Stimulated activated CD4-positive, alpha-beta T cell treated with anti-CD3 and anti-CD28 coated beads, Interleukin-4, amount 100 ng/mL, for 4 hours (primary cell): ENCODE data around the gene TSACC.
"Not testable (repeated sequence)": the region's sequence is repeated elsewhere in the genome, so short reads cannot be mapped to it uniquely, and the experiment has no call there.

Experiments
- DNase-seq, 2 experiments: peaks; one replicate each; pipeline ENCODE4 v3.0.0-alpha.2; 2020

TSACC gene

DNA sequence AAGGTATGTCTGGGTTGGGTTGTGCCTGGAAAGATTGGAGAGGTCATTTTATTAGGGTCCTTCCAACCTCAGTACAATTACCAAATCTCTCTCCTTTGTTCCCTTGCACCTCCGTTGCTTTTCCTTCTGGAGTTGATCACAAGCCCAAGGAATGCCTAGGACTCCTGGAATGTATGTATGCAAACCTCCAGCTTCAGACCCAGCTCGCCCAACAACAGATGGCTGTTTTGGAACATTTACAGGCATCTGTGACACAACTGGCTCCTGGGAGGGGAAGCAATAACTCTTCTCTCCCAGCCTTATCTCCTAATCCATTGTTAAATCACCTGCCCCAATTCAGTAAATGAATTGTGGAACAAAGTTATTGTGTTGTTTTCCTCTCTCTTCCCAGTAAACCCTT lies 8.3 kb downstream of the TSACC start:
- DNase-seq, result no peak

DNA sequence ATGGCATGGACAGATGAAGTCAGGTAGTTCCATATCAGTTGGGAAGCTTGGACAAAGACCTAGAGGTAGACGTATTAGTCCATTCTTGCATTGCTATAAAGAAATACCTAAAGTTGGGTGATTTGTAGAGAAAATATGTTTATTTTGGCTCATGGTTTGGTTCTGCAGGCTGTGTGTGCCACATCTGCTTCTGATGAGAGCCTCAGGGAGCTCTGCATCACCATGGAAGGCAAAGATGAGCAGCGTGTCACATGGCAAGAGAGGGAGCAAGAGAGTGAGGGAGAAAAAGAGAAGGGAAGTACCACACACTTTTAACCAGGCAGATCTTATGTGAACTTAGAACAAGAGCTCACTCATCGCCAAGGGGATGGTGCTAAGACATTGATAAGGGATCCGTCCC lies 9.0 kb downstream of the TSACC start:
- DNase-seq, result no peak

DNA sequence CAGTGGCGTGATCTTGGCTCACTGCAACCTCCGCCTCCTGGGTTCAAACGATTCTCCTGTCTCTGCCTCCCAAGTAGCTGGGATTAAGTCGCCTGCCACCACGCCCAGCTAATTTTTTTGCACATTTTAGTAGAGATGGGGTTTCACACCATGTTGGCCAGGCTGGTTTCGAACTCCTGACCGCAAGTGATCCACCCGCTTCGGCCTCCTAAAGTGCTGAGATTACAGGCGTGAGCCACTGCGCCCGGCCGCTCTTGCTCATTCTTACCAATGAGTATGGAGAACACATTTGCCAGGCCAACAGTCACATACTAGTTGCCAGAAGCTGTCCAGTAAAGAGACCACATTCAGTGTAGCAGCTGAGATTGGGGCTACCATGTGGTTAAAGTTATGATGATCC lies 14.2 kb downstream of the TSACC start:
- DNase-seq, result not testable (repeated sequence)

DNA sequence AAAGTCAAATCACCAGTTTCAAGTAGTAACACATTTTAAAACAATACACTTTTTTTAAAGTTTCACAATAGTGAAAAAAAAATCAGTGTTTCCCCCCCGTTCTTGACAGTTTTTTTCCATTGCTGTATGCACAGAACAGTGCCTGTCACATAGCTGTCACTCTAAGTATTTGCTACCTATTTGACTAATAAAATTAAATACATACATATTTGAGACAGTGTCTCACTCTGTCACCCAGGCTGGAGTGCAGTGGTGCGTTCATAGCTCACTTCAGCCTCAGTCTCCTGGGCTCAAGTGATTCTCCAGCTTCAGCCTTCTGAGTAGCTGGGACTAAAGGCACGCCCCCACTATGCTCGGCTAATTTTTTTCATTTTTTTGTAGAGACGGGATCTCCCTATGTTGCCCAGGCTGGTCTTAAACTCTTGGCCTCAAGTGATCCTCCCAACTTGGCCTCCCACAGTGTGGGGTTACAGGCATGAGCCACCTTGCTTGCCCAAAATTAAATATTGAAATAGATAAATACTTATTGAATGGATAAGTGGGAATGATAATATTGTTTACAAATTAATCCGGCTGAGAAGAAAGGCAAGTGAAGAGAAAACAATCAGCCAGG lies 18.0 kb downstream of the TSACC start:
- no peak for DNase-seq

DNA sequence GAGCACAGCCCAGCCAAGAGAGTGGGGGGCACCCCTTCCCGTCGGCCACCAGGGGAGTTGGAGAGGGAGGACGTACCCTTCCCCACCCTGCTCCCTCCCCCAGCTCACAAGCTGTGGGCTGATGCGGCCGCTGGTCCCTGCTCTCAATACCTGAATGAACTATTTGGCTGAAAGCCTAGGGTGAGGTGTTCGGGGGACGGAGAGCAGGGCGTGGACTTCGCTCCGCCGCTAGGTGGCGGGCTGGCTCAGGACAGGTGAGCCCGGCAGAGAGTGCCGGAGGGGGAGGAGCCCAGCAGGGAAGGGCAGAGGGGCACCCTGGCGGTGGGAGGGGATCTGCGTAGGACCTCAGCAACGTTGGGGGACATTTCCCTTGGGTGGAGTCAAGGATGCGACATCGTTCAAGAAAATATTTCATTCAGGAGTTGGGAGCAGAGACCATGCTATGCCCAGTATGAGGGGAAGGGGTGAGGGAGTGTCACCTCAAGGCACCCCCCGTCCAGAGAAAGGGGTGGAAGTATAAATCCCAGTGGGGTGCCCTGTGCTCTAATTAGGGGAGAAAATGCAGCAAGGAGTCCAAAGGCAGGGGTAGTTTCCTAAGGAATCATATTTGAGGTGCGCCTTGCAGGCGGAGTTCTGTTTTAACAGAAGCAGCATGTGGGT lies 18.7 kb downstream of the TSACC start:
- DNase-seq, result peak; percentile 66 to 67

DNA sequence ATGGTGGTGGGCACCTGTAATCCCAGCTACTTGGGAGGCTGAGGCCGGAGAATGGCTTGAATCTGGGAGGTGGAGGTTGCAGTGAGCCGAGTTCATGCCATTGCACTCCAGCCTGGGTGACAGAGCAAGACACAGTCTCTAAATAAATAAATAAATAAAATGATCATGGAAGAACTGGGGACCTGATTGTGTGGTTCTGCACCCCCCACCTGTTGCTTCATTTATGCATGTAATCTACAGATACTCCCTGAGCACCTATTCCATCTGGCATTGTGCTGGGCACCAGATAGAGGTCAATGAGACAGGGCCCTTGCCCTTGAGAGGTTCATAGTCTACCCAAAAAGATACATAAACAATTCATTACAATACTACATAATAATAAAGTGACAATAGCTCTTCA lies 19.7 kb downstream of the TSACC start:
- no peak for DNase-seq

DNA sequence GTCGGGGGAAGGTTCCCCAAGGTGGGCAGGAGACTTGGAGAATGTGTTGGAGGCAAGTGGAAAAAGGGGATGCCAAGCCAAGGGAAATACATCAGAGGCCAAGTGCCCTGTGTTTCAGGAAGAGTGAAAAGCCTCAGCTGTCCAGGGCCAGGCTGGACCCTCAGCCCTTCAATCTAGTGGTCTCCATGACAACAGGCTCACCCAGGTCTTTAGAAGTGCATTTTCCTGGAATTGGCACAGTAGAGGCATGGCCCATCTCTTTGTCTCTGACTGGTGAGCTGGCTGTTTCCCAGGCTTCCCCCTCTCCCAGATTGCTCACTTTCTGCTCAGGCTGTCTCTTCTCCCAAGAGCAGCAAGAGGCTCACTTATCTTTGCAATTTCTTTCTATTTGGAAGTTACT lies 20.3 kb downstream of the TSACC start:
- DNase-seq, result no peak

DNA sequence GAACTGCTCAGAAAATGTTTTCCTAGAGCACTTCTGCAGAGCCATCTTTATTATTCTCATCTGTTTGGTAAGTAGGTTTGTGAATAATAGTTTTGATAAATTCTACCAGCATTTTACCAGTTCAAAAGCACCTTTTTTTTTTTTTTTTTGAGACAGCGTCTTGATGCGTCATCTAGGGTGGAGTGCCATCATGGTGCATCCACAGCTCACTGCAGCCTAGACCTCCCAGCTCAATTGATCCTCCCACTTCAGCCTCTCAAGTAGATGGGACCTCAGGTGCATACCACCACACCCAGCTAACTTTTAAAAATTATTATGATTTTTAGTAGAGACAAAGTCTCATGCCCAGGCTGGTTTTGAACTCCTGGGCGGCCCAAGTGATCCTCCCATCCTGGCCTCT lies 20.9 kb downstream of the TSACC start:
- DNase-seq, result no peak

DNA sequence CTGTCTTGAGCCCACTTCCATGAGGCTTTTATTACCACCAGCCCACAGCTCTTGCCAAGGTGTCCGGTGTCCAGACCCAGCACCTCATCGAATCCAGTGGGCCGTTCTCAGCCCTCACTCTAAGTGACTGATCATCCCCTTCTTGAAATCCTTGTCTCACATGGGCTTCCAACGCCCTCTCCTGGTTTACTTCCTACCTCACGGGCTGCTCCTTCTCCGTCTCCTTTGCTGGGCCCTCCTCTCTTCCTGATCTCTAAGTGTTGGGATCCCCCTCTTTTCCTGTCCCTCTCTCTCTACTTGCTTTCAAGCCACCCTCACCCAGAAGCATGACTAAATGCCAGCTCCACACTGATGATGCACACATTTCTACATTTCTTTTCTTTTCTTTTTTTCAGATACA lies 21.6 kb downstream of the TSACC start:
- DNase-seq, result no peak

DNA sequence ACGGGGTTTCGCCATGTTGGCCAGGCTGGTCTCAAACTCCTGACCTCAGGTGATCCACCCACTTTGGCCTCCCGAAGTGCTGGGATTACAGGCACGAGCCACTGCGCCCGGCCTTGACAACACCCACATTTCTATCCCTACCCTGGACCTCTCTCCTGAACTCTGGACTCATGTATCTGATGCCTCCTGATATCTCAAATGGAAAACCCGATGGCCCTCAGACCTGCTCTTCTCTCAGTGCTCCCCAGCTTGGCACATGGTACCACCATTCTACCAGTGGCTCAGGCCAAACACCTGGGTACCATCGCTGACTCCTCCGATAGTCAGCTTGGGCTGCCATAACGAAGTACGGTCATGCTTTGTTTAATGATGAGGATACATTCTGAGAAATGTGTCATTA lies 22.2 kb downstream of the TSACC start:
- no peak for DNase-seq

DNA sequence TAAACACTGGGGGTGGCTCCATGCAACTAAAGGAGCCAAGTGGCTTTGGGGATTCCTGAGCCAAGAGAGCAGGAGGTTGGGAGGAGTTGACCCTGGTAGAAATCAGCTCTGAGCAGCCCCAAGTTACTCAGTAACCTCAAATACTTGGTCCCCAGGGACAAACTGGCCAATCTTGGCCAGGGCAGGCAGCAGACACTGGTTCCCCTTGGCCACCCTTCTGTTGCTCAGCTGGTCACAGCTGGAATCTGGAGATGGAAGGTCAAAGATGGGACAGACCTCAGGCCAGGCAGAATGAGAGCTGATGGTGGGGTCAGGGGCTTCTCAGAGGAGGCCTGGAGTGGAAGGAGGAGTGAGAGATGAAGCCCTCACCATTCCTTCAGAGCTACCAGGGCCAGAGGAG lies 27.4 kb downstream of the TSACC start:
- no peak for DNase-seq

DNA sequence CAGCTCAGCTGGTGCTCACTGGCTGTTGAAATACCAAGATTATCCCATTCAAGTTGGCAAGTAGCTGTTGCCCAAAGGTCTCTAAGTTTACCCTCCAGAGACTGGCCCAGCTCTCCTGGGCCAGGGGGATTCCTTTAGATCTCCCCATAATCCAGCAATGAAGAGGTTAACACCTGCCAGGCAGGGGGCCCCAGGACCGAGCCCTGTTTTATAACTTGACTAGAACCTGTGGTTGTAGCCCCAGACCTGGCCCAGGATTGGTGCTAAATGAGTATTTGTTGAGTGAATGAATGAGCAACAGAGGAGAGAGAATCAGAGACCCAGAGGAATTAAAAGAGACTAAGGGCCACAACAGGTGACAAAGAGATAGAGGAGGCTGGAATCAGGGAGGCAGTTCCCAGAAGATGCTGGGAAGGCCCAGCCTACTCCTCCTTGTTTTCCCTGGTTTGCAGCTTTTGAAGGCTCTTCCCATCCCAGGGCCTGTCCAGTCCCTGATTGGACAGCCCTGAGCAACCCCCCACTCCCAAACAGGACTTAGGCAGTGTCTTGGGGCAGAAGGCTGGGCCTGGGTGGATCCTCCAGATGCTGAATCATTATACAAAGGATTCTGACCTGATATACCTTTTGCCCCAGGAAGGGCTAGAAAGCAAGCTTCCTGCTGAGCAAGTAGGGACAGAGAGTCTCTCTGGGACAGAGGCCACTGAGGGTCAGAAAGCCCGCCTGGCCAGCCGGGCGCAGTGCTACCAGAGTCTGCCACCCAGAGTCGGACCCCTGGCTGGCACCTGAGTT lies 28.2 kb downstream of the TSACC start:
- DNase-seq, result no peak

DNA sequence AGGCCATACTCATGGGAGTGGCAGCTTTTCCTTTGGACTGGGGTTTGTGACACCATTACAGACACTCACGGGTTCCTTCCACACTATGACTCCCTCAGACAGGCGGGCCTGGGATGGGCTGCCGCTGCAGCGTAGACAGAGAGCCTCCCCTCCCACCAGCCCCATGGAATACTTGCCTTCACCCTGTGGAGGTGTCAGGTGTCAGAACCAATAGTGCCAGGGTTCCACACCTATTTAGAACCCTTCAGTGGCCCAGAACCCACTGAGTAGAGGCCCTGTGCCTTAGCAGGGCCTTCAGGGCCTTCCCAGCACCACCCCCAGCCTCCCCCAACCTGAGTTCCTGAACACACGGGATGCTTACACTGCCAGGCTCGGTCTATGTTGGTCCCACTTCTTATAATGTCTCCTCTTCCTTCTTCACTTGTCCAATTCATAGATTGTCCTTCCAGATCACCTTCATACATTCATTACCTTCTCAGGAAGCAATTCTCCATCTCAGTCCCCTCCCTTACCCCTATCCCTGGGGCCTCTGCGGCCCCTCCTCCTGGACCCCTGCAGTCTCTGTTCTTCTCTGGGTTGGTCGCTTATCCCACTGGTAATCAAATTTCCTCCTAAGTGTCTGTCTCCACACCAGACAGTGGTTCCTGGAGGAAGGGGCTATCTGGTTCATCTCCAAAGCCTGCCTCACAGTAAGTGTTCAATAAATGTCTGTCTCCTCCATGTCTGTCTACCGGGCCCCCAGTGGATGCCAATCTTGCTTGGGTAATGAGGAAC lies 29.2 kb downstream of the TSACC start:
- no peak for DNase-seq

DNA sequence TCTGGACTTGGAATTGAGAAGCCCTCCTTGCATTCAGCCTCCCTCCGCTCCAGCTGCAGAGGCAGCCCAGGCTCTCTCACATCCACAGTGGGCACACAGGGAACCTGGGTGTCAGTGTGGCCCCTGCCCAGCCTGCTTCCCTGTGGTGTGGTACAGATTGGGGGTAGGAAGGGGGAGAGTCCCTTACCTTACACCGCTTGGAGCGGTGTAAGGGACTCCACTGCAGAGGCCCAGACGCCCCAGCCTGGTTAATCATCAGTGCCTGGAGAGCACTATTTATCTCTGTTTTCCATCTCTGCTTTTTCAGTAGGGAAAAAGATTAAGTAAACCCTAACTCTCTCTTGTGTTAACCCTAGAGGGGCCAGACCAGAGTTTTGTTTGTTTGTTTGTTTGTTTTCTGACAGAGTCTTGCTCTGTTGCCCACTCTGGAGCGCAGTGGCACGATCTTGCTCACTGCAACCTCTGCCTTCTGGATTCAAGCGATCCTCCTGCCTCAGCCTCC lies 29.9 kb downstream of the TSACC start:
- DNase-seq, result no peak

DNA sequence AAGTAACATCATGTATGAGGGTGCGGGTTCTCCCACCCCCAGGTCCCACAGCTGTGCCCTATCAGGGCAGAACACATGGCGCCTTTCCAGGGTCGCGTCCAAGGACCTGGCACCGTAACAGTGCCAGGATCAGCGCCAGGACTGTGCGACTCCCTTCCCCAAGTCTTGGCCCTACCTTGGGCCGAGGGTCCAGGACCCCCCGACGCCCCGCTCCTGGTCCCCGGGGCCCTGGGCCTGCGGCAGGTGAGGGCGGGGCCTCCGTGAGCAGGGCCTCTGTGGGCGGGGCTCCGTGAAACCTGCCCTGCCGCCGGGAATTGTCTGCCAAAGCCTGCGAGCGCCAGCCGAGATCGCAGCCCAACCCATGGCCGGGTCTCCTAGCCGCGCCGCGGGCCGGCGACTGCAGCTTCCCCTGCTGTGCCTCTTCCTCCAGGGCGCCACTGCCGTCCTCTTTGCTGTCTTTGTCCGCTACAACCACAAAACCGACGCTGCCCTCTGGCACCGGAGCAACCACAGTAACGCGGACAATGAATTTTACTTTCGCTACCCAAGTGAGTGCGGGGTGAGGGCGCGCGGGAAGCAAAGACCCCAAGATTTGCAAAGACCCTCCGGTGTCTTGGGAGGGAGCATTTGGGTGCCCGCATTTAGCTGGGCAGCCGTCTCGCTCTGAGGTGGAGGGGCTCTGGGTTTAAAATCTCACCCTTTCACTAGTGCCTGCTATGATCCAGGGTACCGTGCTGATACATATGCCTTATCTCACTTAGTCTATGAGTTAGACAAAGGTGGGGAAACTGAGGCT lies 30.8 kb downstream of the TSACC start, which contains the start of gene RHBG:
RHBG (plus strand) TSS at position 323 of the 796 bp plus-strand sequence; CDS start at position 362, 39 bp downstream.
- DNase-seq, result peak in 1 of 2 experiments; percentile 7

DNA sequence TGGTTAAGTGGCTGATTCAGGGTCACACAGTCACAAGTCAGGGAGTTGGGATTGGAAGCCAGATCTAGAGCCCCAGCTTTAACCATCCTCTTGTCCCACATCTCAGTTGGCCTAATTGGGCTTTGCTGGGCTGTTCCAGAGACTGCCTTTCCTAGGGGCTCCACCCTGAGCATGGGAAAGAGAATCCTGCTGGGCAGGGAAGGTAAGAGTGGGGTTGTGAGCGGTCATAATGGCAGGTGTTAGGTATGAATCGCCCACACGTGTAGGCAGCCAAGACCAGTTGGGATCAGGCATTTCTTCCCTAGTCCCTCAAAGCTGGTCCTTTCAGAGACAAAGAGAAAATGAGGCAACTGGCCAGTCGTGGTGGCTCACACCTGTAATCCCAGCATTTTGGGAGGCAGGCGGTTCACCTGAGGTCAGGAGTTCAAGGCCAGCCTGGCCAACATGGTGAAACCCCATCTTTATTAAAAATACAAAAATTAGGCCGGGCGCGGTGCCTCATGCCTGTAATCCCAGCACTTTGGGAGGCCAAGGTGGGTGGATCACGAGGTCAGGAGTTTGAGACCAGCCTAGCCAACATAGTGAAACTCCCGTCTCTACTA lies 31.5 kb downstream of the TSACC start:
- DNase-seq, result not testable (repeated sequence)

DNA sequence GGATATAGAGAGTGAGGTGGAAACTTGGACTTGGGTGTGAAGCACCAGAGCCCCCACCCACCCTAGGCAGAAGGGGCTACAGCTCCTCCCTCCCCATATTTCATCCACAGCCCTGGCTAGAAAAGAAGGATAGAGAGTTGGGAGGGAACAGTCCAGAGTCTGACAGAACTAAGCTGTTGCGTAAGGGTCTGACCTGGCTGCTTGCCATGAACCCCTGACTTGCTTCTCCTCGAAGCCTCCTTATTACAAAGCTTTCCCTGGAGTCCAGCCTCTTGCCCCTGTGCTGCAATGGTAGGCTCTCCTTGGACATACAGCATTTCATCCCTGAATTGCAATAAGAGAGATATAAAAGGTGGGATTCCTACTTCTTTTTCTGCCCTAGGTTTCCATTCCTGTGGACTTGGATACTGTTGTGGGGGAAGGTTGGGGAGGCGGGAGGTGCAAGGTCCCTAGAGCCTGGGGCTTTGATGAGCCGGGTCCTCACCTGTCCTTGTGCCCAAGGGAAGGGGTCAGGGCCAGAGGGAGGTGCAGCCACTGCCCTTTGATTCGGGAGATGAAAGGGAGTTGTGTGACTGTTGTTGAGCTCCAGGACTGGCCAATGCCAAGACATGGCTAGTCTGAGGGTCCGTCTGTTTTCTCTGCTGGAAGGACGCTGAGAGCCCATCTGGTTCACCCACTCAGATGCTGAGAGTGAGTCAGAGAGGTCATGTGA lies 33.4 kb downstream of the TSACC start:
- no peak for DNase-seq

DNA sequence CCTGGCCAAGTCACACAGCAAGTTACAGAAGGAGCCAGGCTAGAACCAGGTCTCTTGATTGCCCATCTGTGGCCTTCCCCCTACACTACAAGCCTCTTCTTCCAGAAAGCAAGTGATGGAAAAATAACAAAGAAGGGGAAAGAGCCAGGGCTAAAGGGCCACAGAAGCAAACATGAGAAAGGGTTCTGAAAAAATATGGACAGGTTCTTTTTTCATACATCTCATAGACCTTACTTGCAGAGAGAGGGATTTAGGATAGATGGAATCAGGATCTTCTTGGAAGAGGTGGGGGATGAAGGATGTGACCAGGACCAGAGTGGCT lies 33.9 kb downstream of the TSACC start:
- no peak for DNase-seq

DNA sequence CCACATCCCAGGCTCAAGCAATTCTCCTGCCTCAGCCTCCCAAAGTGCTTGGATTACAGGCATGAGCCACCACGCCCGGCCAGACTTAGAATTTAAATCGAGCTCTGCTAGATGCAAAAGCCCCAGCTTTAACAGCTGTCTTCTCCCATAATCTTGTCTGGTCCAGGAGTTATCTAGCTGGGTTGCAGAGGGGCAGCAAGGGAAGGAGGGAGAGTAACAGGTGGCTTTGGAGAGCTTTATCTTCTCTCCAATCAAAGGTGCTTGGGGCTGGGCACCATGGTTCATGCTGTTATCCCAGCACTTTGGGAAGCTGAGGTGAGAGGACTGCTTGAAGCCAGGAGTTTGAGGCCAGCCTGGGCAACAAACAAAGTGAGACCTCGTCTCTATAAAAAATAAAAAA lies 34.5 kb downstream of the TSACC start:
- no peak for DNase-seq

DNA sequence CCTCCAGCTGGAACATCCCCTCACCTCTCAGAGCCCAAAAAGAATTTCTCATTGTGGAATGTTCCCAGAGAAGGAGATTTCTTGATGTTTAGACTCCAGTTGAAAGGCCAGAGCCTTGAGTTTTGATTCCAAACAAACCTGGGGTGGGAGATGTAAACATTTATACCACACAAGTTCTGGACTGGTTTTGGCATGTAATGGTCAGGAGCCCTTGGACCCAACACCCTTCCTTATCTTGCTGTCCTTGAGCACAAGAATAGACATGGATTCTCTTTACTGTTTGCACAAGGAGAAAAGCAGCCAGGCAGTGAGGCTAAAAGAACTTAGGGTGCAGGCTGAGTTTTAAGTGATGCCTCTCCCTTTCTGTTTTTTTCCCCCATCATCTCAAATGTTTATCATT lies 35.2 kb downstream of the TSACC start:
- no peak for DNase-seq

DNA sequence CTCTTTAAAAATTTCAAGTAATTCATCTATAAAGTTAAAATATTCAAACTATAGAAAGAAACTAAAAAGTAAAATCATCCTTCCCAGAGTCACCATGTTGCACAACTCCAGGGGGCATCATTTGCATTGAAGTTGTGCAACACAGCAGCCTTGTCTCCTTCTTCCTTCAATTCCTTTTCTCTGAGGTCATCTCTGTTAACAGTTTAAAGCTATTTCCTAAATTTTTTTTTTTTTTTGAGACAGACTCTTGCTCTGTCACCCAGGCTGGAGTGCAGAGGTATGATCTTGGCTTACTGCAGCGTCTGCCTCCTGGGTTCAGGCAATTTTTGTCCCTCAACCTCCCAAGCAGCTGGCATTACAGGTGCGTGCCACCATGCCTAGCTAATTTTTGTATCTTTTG lies 37.8 kb downstream of the TSACC start:
- no peak for DNase-seq
